PC-9 (cell line): Measurements from ENCODE around the gene H6PD.

Experiments used
- CTCF ChIP-seq: fragments of 200-600 bp; sonication (generic); conservative IDR thresholded peaks from 2 replicates; pipeline ENCODE4 v1.6.1; 2017; ENCODE audit warnings: mixed run types, antibody characterized with exemption, mild to moderate bottlenecking, moderate library complexity
- EZH2 ChIP-seq: fragments of 200-600 bp; sonication (generic); IDR thresholded peaks from 2 replicates; pipeline ENCODE4 v1.8.0; 2017; ENCODE audit warnings: antibody characterized with exemption, low read depth

DNA sequence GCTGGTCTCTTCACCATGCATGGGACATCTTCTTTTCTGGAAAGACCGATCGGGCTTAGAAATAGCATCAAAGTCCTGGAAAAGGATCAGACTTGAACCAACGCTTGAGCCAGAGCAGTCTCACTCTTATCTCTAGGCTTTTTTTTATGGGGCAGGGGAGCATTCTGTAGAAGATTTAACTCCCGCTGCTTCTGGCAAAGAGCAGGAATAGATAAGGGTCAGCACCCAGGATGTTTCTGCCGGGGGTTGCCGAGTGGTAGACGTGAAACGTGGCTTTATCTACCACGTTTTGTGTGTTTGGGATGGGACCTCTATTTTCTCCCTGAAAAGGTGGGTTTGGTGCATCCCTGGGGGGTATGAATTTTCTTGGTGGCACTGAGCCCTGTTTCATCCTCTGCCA, 76.9 kb downstream of the H6PD start:
- no peak for TF ChIP-seq CTCF
- TF ChIP-seq EZH2 = no peak
